A673 (cell line): ENCODE measurements around the gene HOMER1.

ENCODE experiments used
- CTCF ChIP-seq: fragments of 300-800, 200-600 bp; sonication (generic); conservative IDR thresholded peaks from 2 replicates; pipeline ENCODE4 v1.5.1; 2017; ENCODE audit warnings: low read depth, mild to moderate bottlenecking, antibody characterized with exemption, low read length, moderate library complexity, mixed read lengths
- EZH2 ChIP-seq: fragments of 200-600 bp; sonication (generic); IDR thresholded peaks from 2 replicates; pipeline ENCODE4 v1.6.1; 2017; ENCODE audit warnings: borderline replicate concordance, low read depth, mild to moderate bottlenecking, mixed read lengths, antibody characterized with exemption, low read length; ENCODE audit not compliant: poor library complexity, severe bottlenecking

GRCh38 chr5:79475152-79475466 lies 38.8 kb downstream of the HOMER1 start:
- TF ChIP-seq CTCF (no peak), EZH2 (no peak)
